Activated CD8-positive, alpha-beta memory T cell treated with anti-CD3 and anti-CD28 coated beads for 36 hours (primary cell): ENCODE measurements around the gene TMEM240. TPM values are rescaled to one million over a fixed set of nuclear protein-coding genes. Genes with fewer than 3 reads are reported as not detected.
"Not testable (repeated sequence)": the region's sequence is repeated elsewhere in the genome, so short reads cannot be mapped to it uniquely, and the experiment has no call there.

ENCODE experiments used
- CTCF ChIA-PET: fragments of 350-600 bp; sonication (Branson Sonifier 250); formaldehyde crosslinking; loops from one replicate; lab custom pipeline; 2021; ENCODE audit warnings: antibody characterized with exemption; lab: Charles Lee
- POLR2A ChIA-PET: fragments of 350-600 bp; sonication (Branson Sonifier 250); formaldehyde crosslinking; loops from one replicate; lab custom pipeline; 2021; ENCODE audit warnings: antibody characterized with exemption; lab: Charles Lee
- total RNA-seq, 2 experiments: library from RNA; stranded (reverse); gene quantifications; one replicate each; pipeline ENCODE4 v1.2.3, GENCODE V29; 2021

Gene TMEM240
- total RNA-seq, 2 experiments from 2014 or later: 0.48 TPM; not detected in 1

DNA sequence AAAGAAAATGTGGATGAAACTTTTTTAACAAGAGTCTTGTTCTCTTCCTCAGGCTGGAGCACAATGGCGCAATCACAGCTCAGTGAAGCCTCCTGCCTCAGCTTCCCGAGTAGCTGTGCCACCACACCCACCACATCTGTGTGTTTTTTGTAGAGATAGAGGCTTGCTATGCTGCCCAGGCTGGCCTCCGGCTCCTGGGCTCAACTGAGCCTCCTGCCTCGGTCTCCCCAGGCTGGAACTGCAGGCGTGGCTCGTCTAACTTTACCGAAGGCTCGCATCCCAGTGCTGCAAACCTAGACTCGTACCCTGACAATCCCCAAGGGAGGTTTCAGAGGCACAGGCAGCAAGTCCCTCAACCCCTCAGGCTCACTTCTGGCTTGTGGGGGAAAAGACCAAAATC is 19.8 kb upstream of the TMEM240 start:
- POLR2A ChIA-PET: no interaction called here
- CTCF ChIA-PET: no interaction called here

DNA sequence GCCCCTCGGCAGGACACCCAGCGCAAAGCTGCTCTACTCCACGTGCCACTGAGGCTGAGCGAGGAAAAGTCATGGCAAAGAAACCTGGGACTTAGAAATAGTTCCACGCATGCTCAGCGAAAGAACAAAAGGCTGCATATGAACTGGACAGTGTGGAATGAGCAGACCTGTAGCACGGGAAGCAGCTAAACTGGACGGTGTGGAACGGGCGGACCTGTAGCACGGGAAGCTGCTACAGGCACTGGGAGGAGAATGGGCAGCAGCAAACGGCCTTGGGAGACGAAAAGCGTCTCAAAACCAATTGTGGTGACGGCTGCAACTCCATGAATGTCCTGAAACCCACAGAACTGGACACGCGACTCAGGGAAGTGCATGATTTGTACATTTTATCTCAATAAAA is 18.6 kb upstream of the TMEM240 start:
- ChIA-PET CTCF (no interaction called here), POLR2A (interaction anchor here (1.1 kb wide), 1 partner anchor 13 kb away, joined by 3 read pairs; no protein-coding TSS in a partner anchor)

DNA sequence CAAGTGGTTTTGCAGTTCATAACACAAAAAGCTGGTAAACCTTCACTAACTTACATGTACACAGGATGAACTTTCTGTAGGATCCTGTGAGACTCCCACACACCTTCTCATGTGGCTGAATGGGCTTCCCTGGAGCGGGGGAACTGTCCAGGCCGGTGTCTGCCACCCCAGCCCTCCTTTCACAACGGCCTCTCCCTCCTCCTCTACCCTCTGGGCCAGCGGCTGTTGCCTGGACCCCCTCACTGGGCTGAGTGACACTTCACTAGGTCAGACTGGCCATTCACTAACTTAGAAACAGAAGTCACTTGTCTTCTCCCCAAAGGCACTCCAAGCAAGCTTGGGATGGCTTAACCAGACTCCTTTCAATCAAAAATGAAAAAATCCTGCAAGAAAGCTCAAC is 18.2 kb upstream of the TMEM240 start:
- POLR2A ChIA-PET: interaction anchor here (1.1 kb wide), 1 partner anchor 12 kb away, joined by 3 read pairs; no protein-coding TSS in a partner anchor
- CTCF ChIA-PET: interaction anchor here (1.1 kb wide), 1 partner anchor 72 kb away, joined by 3 read pairs; no protein-coding TSS in a partner anchor

- ChIA-PET POLR2A (interaction anchor here (0.7 to 1.1 kb wide), 2 partner anchors 12 to 210 kb away, joined by 3 to 6 read pairs; no protein-coding TSS in a partner anchor), CTCF (interaction anchor here (0.7 to 1.1 kb wide), 2 partner anchors 73 to 272 kb away, joined by 3 read pairs; no protein-coding TSS in a partner anchor)
These were observed 17.3 kb upstream of the TMEM240 start for GRCh38 chr1:1557688-1558087.

DNA sequence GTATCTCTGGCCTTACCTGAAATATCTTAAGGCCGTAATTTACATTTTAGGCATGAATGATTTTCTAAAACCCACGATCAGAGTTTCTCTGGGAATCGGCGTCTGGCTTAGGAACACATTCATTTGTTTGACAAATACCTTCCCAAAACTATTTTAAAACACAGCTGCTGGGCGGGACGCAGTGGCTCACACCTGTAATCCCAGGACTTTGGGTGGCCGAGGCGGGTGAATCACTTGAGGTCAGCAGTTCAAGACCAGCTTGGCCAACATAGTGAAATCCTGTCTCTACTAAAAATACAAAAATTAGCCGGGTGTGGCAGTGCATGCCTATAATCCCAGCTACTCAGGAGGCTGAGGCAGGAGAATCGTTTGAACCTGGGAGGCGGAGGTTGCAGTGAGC is 16.5 kb upstream of the TMEM240 start:
- CTCF ChIA-PET: not testable (repeated sequence)
- POLR2A ChIA-PET: interaction anchor here (0.7 kb wide), 1 partner anchor 21 kb away, joined by 3 read pairs; no protein-coding TSS in a partner anchor

- POLR2A ChIA-PET: interaction anchor here (0.7 to 1.2 kb wide), 2 partner anchors 13 to 20 kb away, joined by 3 read pairs; no protein-coding TSS in a partner anchor
- CTCF ChIA-PET: no interaction called here
These were observed 16.1 kb upstream of the TMEM240 start for GRCh38 chr1:1556505-1556904.

GRCh38 chr1:1554926-1555915 is 14.8 kb upstream of the TMEM240 start:
- ChIA-PET CTCF (no interaction called here), POLR2A (interaction anchor here (1.2 kb wide), 2 partner anchors 9 to 14 kb away, joined by 3 read pairs; no protein-coding TSS in a partner anchor)

DNA sequence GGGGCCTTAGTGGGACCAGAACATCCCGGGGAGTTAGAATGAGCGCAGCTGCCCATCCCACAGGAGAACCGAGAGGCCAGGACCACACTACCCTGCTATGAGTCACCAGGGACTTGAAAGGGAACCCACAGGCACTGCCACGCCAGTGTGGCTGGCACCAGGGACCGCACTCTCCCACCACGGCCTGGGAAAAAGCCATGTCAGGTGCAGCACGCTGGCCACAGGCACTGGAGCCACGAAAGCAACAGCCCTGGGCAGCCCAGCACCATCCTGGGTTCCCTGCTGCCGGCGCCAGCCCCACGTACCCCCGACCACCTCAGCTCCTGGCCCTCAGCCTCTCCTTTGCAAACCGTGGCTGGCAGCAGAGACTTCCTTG is 14.1 kb upstream of the TMEM240 start:
- CTCF ChIA-PET: no interaction called here
- POLR2A ChIA-PET: interaction anchor here (1.2 kb wide), 1 partner anchor 9 kb away, joined by 3 read pairs; no protein-coding TSS in a partner anchor

GRCh38 chr1:1553821-1554494 is 13.5 kb upstream of the TMEM240 start:
- POLR2A ChIA-PET: interaction anchor here (1.2 kb wide), 1 partner anchor 8 kb away, joined by 3 read pairs; no protein-coding TSS in a partner anchor
- CTCF ChIA-PET: interaction anchor here (0.7 kb wide), 1 partner anchor 39 kb away, joined by 3 read pairs; no protein-coding TSS in a partner anchor

DNA sequence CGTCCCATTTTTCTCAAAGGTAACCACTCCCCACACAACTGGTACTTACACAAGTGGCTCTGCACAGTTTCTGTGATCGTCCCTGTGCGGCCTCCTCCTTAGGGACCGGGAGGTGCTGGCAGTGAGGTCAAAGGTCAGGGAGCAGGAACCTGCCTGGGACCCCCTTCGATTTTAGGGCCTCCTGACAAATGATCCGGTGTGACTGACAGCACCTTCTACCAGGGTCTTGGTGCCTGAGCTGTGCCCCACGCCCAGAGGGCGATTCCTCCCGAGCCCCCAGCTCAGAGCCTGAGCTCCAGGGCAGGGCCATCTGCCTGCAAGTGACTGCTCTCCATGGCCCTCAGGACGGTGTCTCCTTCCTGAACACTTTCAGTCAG is 11.8 kb upstream of the TMEM240 start:
- ChIA-PET CTCF (interaction anchor here (0.7 kb wide), 1 partner anchor 308 kb away, joined by 4 read pairs; no protein-coding TSS in a partner anchor), POLR2A (no interaction called here)

GRCh38 chr1:1551524-1552262 is 11.3 kb upstream of the TMEM240 start:
- ChIA-PET CTCF (no interaction called here), POLR2A (no interaction called here)

DNA sequence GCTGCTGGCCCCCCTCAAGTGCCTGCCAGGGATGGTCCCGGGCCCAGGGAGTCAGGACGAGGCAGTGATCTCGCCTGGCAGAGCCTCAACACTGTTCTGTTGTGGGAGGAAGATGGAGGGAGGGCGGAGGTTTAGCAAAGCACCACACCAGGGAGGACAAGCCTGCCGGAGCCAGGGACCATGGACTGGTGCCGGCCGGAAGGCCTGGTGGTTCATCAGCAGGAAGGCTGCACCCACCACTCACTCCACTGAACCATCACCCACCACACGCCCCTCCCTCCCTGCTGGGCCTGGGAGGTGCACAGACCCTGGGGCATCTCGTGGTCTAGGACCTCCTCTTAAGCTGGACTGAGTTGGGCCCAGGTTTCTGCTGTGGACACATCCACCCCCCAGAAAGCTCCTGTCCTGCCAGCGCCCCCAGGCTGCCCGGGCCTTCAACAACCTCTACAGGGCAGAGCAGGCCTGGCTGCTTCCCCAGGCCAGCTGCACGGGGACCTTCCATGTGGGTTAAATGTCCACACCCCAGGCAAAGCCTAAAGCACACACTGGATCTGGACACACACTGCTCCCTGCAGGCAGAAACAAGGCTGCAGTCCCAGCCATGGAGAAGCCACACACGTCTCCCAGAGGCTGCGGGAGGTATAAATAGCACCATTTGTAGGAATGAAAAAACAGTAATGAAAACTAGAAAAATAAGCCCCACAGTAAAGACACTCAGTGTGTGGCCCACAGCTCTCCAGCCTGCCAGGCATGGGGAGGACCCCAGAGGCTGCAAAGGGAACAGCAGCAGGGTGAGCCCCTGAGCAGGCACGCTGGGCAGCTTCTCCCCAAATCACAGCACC is 10.4 kb upstream of the TMEM240 start:
- POLR2A ChIA-PET: no interaction called here
- CTCF ChIA-PET: no interaction called here

GRCh38 chr1:1550087-1550486 is 9.7 kb upstream of the TMEM240 start:
- ChIA-PET CTCF (no interaction called here), POLR2A (no interaction called here)

DNA sequence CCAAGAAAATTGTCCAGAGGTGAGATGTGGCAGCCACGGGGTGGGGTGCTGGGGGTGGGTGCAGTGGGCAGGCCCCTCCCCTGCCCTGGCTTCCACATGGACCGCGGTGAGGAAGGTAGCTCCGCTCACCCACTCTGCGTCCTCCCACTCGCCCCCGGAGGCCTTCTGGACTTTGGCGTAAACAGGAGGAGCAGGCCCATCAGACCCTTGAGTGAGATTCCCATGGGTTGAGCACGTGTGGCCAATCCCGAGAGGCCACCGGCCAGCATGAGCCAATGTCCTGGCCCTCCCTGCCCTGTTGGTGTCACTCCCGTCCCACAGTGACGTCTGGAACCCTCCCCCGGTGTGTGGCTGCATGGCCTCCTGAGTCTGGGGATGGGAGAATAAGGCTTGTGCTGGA is 8.2 kb upstream of the TMEM240 start:
- CTCF ChIA-PET: no interaction called here
- POLR2A ChIA-PET: no interaction called here

DNA sequence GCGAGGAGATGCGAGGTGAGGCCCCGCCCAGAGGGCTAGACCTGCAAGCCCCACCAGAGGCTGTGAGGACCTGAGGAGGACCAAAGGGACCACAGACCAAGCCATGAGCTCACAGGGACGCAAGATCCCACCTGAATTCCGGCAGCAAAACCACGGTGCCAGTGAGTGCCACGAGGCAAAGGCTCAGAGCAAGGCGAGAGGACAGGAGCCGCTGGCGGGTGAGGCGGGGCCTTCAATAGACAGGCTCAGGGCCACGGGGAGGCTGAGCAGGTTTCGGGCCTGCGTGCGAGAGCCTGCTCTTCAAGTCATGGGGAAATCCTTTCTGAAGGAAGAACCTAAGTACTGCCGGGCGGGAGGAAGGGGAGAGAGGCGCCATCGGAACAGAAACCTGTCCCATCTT is 7.1 kb upstream of the TMEM240 start:
- CTCF ChIA-PET: no interaction called here
- POLR2A ChIA-PET: no interaction called here

GRCh38 chr1:1547011-1547410 is 6.6 kb upstream of the TMEM240 start:
- ChIA-PET POLR2A (interaction anchor here (0.7 kb wide), 1 partner anchor 82 kb away, joined by 14 read pairs; no protein-coding TSS in a partner anchor), CTCF (interaction anchor here (1.5 kb wide), 1 partner anchor 67 kb away, joined by 3 read pairs; no protein-coding TSS in a partner anchor)

- ChIA-PET POLR2A (interaction anchor here (0.9 to 1.3 kb wide), 2 partner anchors 9 to 12 kb away, joined by 3 read pairs; no protein-coding TSS in a partner anchor), CTCF (interaction anchor here (0.9 to 1.5 kb wide), 2 partner anchors 10 to 68 kb away, joined by 3 to 5 read pairs; no protein-coding TSS in a partner anchor)
These were observed 5.7 kb upstream of the TMEM240 start for GRCh38 chr1:1545946-1546737.
